ENCODE data around the gene PARD3.

- TF ChIP-seq CTCF (IDR thresholded peaks at IDR 0.05; ENCODE audit: low read depth, low read length, poor library complexity, severe bottlenecking) (no peak), EZH2phosphoT487 (IDR thresholded peaks at IDR 0.05; ENCODE audit: borderline replicate concordance, low read length) (no peak)
Measured at GRCh38 chr10:34587680-34588019, 227.4 kb downstream of the PARD3 start.
